HEK293 (cell line): ENCODE data around the gene GNL2.

Experiments used
- CTCF ChIA-PET: fragments of 350-600 bp; formaldehyde crosslinking; extraction: SDS; loops from one replicate; lab custom pipeline; 2021; ENCODE audit warnings: antibody characterized with exemption; lab: Yijun Ruan, JAX
- POLR2A ChIA-PET: fragments of 300-600 bp; formaldehyde crosslinking; extraction: SDS; loops from one replicate; lab custom pipeline; 2020; ENCODE audit warnings: antibody characterized with exemption, inconsistent platforms; lab: Yijun Ruan, JAX
- H3K27ac ChIP-seq: fragments of 200-500 bp; sonication (Bioruptor generic); 2 replicates; pipeline ENCODE4 v1.5.1; 2014; ENCODE audit warnings: low read depth, low read length, control low read depth, inconsistent platforms; ENCODE audit errors: extremely low read depth
- H3K36me3 ChIP-seq, 2 experiments: fragments of 200-500 bp in 1 of 2; sonication (Bioruptor generic) in 1 of 2; 1 replicate in 1 of 2; 2 replicates in 1 of 2; pipeline ENCODE4 v1.5.1; 2014 to 2017; ENCODE audit warnings: inconsistent platforms in 2 of 2, low read length in 2 of 2; ENCODE audit not compliant: control insufficient read depth in 2 of 2, insufficient read depth in 1 of 2
- H3K4me1 ChIP-seq: fragments of 200-500 bp; sonication (Bioruptor generic); 2 replicates; pipeline ENCODE4 v1.5.1; 2014; ENCODE audit warnings: mild to moderate bottlenecking, low read length, inconsistent platforms; ENCODE audit not compliant: control insufficient read depth, insufficient read depth
- H3K4me3 ChIP-seq: 2 replicates; pipeline ENCODE4 v1.5.1; 2011; ENCODE audit warnings: low read depth, mild to moderate bottlenecking, control low read depth, low read length, moderate library complexity
- H3K9me3 ChIP-seq: fragments of 200-500 bp; sonication (Bioruptor generic); 2 replicates; pipeline ENCODE4 v1.5.1; 2014; ENCODE audit warnings: low read depth, low read length, inconsistent platforms; ENCODE audit not compliant: control insufficient read depth, insufficient read depth
- BCL11B ChIP-seq: fragments of 450-650 bp; formaldehyde crosslinking; IDR thresholded peaks from 2 replicates; pipeline ENCODE4 v1.5.1; 2016; ENCODE audit warnings: low read depth, missing biosample characterization, missing genetic modification characterization
- EGR2 ChIP-seq: fragments of 450-650 bp; formaldehyde crosslinking; IDR thresholded peaks from 2 replicates; pipeline ENCODE4 v1.5.1; 2016; ENCODE audit warnings: low read depth, missing biosample characterization, missing genetic modification characterization
- HOXC10 ChIP-seq: sonication (generic); formaldehyde crosslinking; IDR thresholded peaks from 2 replicates; pipeline ENCODE4 v1.8.1; 2023; ENCODE audit warnings: mild to moderate bottlenecking, missing genetic modification reagents
- HOXD13 ChIP-seq: sonication (generic); formaldehyde crosslinking; IDR thresholded peaks from 2 replicates; pipeline ENCODE4 v1.8.0; 2022; ENCODE audit warnings: missing genetic modification reagents, borderline replicate concordance
- KLF9 ChIP-seq: fragments of 450-650 bp; formaldehyde crosslinking; IDR thresholded peaks from 2 replicates; pipeline ENCODE4 v1.5.1; 2016; ENCODE audit warnings: missing biosample characterization, missing genetic modification characterization, low read depth
- SP3 ChIP-seq: fragments of 450-650 bp; formaldehyde crosslinking; IDR thresholded peaks from 2 replicates; pipeline ENCODE4 v1.5.1; 2016; ENCODE audit warnings: missing biosample characterization, missing genetic modification characterization
- ZBTB8A ChIP-seq: fragments of 450-650 bp; formaldehyde crosslinking; IDR thresholded peaks from 2 replicates; pipeline ENCODE4 v1.5.1; 2016; ENCODE audit warnings: missing biosample characterization, missing genetic modification characterization
- ZFHX2 ChIP-seq: fragments of 450-650 bp; formaldehyde crosslinking; conservative IDR thresholded peaks from 2 replicates; pipeline ENCODE4 v1.5.1; 2016; ENCODE audit warnings: missing biosample characterization, missing genetic modification characterization
- ZNF169 ChIP-seq: fragments of 450-650 bp; formaldehyde crosslinking; IDR thresholded peaks from 2 replicates; pipeline ENCODE4 v1.5.1; 2016; ENCODE audit warnings: missing biosample characterization, missing genetic modification characterization
- ZNF280D ChIP-seq: fragments of 450-650 bp; formaldehyde crosslinking; IDR thresholded peaks from 2 replicates; pipeline ENCODE4 v1.5.1; 2016; ENCODE audit warnings: missing biosample characterization, missing genetic modification characterization
- ZNF423 ChIP-seq: fragments of 450-650 bp; formaldehyde crosslinking; IDR thresholded peaks from 2 replicates; pipeline ENCODE4 v1.5.1; 2016; ENCODE audit warnings: missing biosample characterization, missing genetic modification characterization
- ZNF510 ChIP-seq: fragments of 450-650 bp; formaldehyde crosslinking; IDR thresholded peaks from 2 replicates; pipeline ENCODE4 v1.5.1; 2018; ENCODE audit warnings: mild to moderate bottlenecking, missing genetic modification characterization, missing biosample characterization; ENCODE audit not compliant: insufficient replicate concordance
- ZNF585B ChIP-seq: fragments of 450-650 bp; formaldehyde crosslinking; IDR thresholded peaks from 2 replicates; pipeline ENCODE4 v1.5.1; 2016; ENCODE audit warnings: missing biosample characterization, missing genetic modification characterization
- ZNF596 ChIP-seq: fragments of 450-650 bp; IDR thresholded peaks from 2 replicates; pipeline ENCODE4 v1.5.0; 2018; ENCODE audit warnings: missing biosample characterization, mild to moderate bottlenecking, missing genetic modification characterization, moderate library complexity
- ZNF600 ChIP-seq: fragments of 450-650 bp; formaldehyde crosslinking; IDR thresholded peaks from 2 replicates; pipeline ENCODE4 v1.5.1; 2016; ENCODE audit warnings: missing biosample characterization, missing genetic modification characterization
- ZNF626 ChIP-seq: fragments of 450-650 bp; sonication (Bioruptor Pico); formaldehyde crosslinking; IDR thresholded peaks from 2 replicates; pipeline ENCODE4 v1.5.1; 2018; ENCODE audit warnings: missing biosample characterization, missing genetic modification characterization, inconsistent platforms
- ZNF707 ChIP-seq: fragments of 450-650 bp; formaldehyde crosslinking; IDR thresholded peaks from 2 replicates; pipeline ENCODE4 v1.5.1; 2016; ENCODE audit warnings: missing biosample characterization, missing genetic modification characterization
- ZSCAN30 ChIP-seq: fragments of 450-650 bp; IDR thresholded peaks from 2 replicates; pipeline ENCODE4 v1.5.1; 2018; ENCODE audit warnings: missing biosample characterization, mild to moderate bottlenecking, missing genetic modification characterization, moderate library complexity
- TF ChIP-seq, protein P1 (sequence below): fragments of 450-650 bp; formaldehyde crosslinking; IDR thresholded peaks from 2 replicates; pipeline ENCODE4 v1.5.1; 2016; ENCODE audit warnings: missing biosample characterization, missing genetic modification characterization
- TF ChIP-seq, protein P2 (sequence below): IDR thresholded peaks from 2 replicates; pipeline ENCODE4 v1.6.1; 2011; ENCODE audit warnings: mild to moderate bottlenecking, low read depth, low read length, borderline replicate concordance
- TF ChIP-seq, protein P3 (sequence below): fragments of 450-650 bp; formaldehyde crosslinking; IDR thresholded peaks from 2 replicates; pipeline ENCODE4 v1.5.1; 2016; ENCODE audit warnings: missing biosample characterization, missing genetic modification characterization
- TF ChIP-seq, protein P4 (sequence below): fragments of 450-650 bp; formaldehyde crosslinking; IDR thresholded peaks from 2 replicates; pipeline ENCODE4 v1.5.1; 2017; ENCODE audit warnings: missing biosample characterization, missing genetic modification characterization

The GNL2 gene

DNA sequence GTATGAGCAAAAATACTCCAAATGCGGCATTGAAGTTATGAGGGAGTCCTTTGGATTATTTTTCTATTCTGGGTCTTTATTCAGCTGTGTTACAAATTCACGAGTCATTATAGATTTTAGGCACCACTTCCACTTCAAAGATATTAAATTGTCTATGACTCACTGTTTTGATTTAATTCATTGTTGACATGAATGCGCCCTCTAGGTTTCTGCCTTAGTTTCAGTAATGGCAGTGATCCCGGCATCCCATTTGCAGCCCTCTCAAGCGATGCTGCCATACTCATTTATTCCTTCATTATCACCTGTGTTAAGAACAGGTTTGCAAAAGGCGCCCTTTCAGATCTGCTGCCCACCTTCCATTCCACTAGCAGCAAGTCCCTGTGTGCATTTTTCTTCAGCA, 25.0 kb upstream of the GNL2 start (continued):
- TF ChIP-seq ZNF510 (tag by site-specific recombination) = no peak
- no peak for TF ChIP-seq ZNF585B (tag by site-specific recombination)
- no peak for TF ChIP-seq HOXD13
- TF ChIP-seq ZNF600 (tag by site-specific recombination) = 0 out of 2 replicates have a peak, but pooled peaks have one; percentile 15
- no peak for TF ChIP-seq ZNF596 (tag by site-specific recombination)
- TF ChIP-seq, protein P1, sequence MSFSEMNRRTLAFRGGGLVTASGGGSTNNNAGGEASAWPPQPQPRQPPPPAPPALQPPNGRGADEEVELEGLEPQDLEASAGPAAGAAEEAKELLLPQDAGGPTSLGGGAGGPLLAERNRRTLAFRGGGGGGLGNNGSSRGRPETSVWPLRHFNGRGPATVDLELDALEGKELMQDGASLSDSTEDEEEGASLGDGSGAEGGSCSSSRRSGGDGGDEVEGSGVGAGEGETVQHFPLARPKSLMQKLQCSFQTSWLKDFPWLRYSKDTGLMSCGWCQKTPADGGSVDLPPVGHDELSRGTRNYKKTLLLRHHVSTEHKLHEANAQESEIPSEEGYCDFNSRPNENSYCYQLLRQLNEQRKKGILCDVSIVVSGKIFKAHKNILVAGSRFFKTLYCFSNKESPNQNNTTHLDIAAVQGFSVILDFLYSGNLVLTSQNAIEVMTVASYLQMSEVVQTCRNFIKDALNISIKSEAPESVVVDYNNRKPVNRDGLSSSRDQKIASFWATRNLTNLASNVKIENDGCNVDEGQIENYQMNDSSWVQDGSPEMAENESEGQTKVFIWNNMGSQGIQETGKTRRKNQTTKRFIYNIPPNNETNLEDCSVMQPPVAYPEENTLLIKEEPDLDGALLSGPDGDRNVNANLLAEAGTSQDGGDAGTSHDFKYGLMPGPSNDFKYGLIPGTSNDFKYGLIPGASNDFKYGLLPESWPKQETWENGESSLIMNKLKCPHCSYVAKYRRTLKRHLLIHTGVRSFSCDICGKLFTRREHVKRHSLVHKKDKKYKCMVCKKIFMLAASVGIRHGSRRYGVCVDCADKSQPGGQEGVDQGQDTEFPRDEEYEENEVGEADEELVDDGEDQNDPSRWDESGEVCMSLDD (tag by site-specific recombination) = no peak
- TF ChIP-seq ZNF169 = no peak
- TF ChIP-seq, protein P2, sequence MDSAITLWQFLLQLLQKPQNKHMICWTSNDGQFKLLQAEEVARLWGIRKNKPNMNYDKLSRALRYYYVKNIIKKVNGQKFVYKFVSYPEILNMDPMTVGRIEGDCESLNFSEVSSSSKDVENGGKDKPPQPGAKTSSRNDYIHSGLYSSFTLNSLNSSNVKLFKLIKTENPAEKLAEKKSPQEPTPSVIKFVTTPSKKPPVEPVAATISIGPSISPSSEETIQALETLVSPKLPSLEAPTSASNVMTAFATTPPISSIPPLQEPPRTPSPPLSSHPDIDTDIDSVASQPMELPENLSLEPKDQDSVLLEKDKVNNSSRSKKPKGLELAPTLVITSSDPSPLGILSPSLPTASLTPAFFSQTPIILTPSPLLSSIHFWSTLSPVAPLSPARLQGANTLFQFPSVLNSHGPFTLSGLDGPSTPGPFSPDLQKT = no peak
- 0 out of 2 replicates have a peak, but pooled peaks have one; percentile 29 for TF ChIP-seq ZBTB8A (tag by site-specific recombination)
- TF ChIP-seq KLF9 (tag by site-specific recombination) = no peak

DNA sequence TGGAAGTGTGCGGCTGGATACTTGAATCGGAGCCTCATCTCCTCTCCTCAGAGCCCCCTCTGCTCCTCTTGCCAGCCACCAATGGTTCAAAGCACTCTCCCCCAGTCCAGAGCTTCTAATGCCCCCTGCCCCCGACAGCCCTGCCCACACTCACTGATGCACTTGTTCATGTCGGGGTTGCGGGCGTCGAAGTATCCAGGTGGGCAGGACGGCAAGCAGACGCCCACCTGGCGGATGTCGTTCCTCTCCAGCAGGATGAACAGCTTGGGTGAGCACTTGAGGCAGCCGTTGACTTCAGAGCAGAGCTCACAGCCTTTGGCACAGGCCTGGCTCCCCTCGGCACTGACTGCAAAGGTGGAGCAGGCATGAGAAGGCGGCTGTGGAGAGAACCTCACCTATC, 20.6 kb upstream of the GNL2 start:
- POLR2A ChIA-PET = no interaction called here
- CTCF ChIA-PET = interaction anchor here (0.9 to 1.9 kb wide), 2 partner anchors 13 to 67 kb away, joined by 3 to 8 read pairs; no protein-coding TSS in a partner anchor

DNA sequence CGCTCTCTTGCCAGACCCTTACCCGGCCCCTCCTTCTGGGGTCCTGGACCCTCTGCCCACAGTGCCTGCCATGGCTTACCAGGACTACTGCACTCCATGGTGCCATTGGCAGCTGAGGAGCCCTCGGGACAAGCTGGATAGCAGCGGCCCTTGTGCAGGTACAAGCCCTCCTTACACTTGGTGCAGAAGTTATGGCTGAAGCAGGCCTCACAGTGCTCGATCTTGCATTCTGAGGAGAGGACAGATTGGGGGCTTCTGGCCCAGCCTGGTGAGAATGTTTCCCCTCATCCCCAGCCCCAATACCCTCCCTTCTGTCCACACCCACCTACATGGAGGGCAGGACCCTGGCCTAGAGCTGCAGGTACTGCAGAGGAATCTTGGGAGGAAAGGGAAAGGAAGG, 18.4 kb upstream of the GNL2 start:
- no peak overlapping the region for H3K27ac ChIP-seq
- no peak for TF ChIP-seq BCL11B (tag by site-specific recombination)
- TF ChIP-seq ZNF423 = no peak
- TF ChIP-seq, protein P3, sequence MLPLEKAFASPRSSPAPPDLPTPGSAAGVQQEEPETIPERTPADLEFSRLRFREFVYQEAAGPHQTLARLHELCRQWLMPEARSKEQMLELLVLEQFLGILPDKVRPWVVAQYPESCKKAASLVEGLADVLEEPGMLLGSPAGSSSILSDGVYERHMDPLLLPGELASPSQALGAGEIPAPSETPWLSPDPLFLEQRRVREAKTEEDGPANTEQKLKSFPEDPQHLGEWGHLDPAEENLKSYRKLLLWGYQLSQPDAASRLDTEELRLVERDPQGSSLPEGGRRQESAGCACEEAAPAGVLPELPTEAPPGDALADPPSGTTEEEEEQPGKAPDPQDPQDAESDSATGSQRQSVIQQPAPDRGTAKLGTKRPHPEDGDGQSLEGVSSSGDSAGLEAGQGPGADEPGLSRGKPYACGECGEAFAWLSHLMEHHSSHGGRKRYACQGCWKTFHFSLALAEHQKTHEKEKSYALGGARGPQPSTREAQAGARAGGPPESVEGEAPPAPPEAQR = no peak
- no peak for TF ChIP-seq ZNF280D
- TF ChIP-seq, protein P2 = no peak
- no peak for TF ChIP-seq ZNF626 (tag by site-specific recombination)
- no peak for TF ChIP-seq ZNF707 (tag by site-specific recombination)
- CTCF ChIA-PET = interaction anchor here (1.6 kb wide), 1 partner anchor 11 kb away, joined by 9 read pairs; no protein-coding TSS in a partner anchor
- POLR2A ChIA-PET = no interaction called here
- H3K36me3 ChIP-seq = no peaks in the 10 kb centered on the region
- H3K4me3 ChIP-seq = no peak overlapping the region
- no peaks in the 10 kb centered on the region for H3K4me1 ChIP-seq
- no peaks in the 10 kb centered on the region for H3K9me3 ChIP-seq

More for the DNA sequence above, 20.6 kb upstream of the GNL2 start:
- no peaks in the 10 kb centered on the region for H3K9me3 ChIP-seq
- H3K36me3 ChIP-seq = no peaks in the 10 kb centered on the region
- H3K4me3 ChIP-seq = no peak overlapping the region
- no peaks in the 10 kb centered on the region for H3K4me1 ChIP-seq
- H3K27ac ChIP-seq = no peak overlapping the region
- TF ChIP-seq SP3 (no peak), ZSCAN30 (tag by site-specific recombination) (no peak), EGR2 (tag by site-specific recombination) (peak; percentile 72), HOXC10 (no peak), ZFHX2 (tag by site-specific recombination) (0 out of 2 replicates have a peak, but pooled peaks have one; percentile 16)
- TF ChIP-seq, protein P4, sequence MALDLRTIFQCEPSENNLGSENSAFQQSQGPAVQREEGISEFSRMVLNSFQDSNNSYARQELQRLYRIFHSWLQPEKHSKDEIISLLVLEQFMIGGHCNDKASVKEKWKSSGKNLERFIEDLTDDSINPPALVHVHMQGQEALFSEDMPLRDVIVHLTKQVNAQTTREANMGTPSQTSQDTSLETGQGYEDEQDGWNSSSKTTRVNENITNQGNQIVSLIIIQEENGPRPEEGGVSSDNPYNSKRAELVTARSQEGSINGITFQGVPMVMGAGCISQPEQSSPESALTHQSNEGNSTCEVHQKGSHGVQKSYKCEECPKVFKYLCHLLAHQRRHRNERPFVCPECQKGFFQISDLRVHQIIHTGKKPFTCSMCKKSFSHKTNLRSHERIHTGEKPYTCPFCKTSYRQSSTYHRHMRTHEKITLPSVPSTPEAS (tag by site-specific recombination) = no peak
